ENCODE measurements around the gene CD99.

DNA sequence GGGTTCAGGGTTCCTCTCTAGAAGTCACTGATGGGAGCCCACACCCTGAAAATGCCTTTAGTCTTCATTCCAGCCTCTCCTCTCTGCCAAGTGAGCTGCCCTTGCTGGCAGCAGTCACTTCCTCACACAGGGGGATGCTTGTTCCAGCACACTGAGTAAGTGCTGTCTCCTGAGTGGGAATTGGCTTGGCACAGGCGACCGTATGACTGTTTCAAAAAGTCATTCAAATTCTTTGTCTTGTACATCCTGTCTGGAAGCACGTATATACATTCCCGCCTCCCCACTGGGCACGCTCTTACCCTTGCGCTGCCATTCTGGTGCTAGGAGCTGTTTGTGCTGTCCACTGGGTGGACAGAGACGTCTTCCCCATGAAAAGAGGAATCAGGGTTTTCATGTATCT lies 40.2 kb upstream of the CD99 start:
- TF ChIP-seq EZH2 (IDR thresholded peaks at IDR 0.05; ENCODE audit: borderline replicate concordance, low read depth, low read length, severe bottlenecking) (no peak), CTCF (IDR thresholded peaks at IDR 0.05; ENCODE audit: extremely low read depth in 1 of 2, insufficient read depth in 1 of 2, low read depth in 1 of 2, low read length in 2 of 2) (no peak), GATA2 (IDR thresholded peaks at IDR 0.05; ENCODE audit: insufficient read depth, insufficient read length, low read depth, low read length) (no peak), POLR2A (IDR thresholded peaks at IDR 0.05; ENCODE audit: low read depth, low read length) (no peak), MYC (IDR thresholded peaks at IDR 0.05; ENCODE audit: low read depth, low read length) (no peak)
- TF ChIP-seq, protein P1, sequence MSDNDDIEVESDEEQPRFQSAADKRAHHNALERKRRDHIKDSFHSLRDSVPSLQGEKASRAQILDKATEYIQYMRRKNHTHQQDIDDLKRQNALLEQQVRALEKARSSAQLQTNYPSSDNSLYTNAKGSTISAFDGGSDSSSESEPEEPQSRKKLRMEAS (IDR thresholded peaks at IDR 0.05; ENCODE audit: insufficient read depth, insufficient read length) = no peak

All from endothelial cell of umbilical vein (primary cell).